Stimulated activated naive B cell treated with anti-CD40 and anti-IgM and Interleukin-4, amounts not matched to agents 10 μg/mL and 1 μg/mL and 100 μg/mL, for 72 hours (primary cell): ENCODE measurements around the gene CD93.

Experiments used
- ATAC-seq, 2 donors: fragments of 150-1000 bp; cut with Tn5 transposase; replicated peaks; 2 replicates each; pipeline ENCODE4 v1.10.0; 2021; ENCODE audit warnings: moderate library complexity in 1 of 2
- DNase-seq: peaks from one replicate; pipeline ENCODE4 v3.0.0; 2021
- H3K27ac Mint-ChIP-seq: one replicate; pipeline ENCODE4 v1.8.0; 2022; ENCODE audit warnings: mild to moderate bottlenecking, mixed read lengths
- H3K27me3 Mint-ChIP-seq, 2 donors: one replicate each; pipeline ENCODE4 v1.8.0; 2022; ENCODE audit warnings: mixed read lengths in 2 of 2
- H3K36me3 Mint-ChIP-seq, 2 donors: one replicate each; pipeline ENCODE4 v1.8.0; 2022; ENCODE audit warnings: mixed read lengths in 2 of 2, mild to moderate bottlenecking in 1 of 2
- H3K4me1 Mint-ChIP-seq, 2 donors: one replicate each; pipeline ENCODE4 v1.8.0; 2022; ENCODE audit warnings: mixed read lengths in 2 of 2, mild to moderate bottlenecking in 1 of 2
- H3K4me3 Mint-ChIP-seq, 2 donors: one replicate each; pipeline ENCODE4 v1.8.0; 2022; ENCODE audit warnings: mild to moderate bottlenecking in 2 of 2, mixed read lengths in 2 of 2, moderate library complexity in 1 of 2
- H3K9me3 Mint-ChIP-seq, 2 donors: one replicate each; pipeline ENCODE4 v1.8.0; 2022; ENCODE audit warnings: mixed read lengths in 2 of 2, mild to moderate bottlenecking in 1 of 2

Gene CD93

GRCh38 chr20:23114448-23115082 lies 28.4 kb upstream of the CD93 start:
- ATAC-seq: no peak
- Mint-ChIP-seq H3K4me3 (no peak overlapping the region), H3K27ac (no peak overlapping the region), H3K4me1 (peaks cover 2 to 18% of the 10 kb centered on the region in 2 donors), H3K9me3 (no peaks in the 10 kb centered on the region), H3K36me3 (no peaks in the 10 kb centered on the region), H3K27me3 (peaks cover 7 to 10% of the 10 kb centered on the region in 2 donors)
- DNase-seq: no peak

- no peak overlapping the region for H3K4me3 Mint-ChIP-seq
- DNase-seq (no peak), ATAC-seq (no peak)
- H3K9me3 Mint-ChIP-seq: no peaks in the 10 kb centered on the region
- no peaks in the 10 kb centered on the region for H3K36me3 Mint-ChIP-seq
- H3K4me1 Mint-ChIP-seq: peaks cover 2 to 13% of the 10 kb centered on the region in 2 donors
- H3K27ac Mint-ChIP-seq: no peak overlapping the region
- peaks cover 6 to 7% of the 10 kb centered on the region in 2 donors for H3K27me3 Mint-ChIP-seq
Observed at GRCh38 chr20:23114018-23114417, 27.9 kb upstream of the CD93 start.

- Mint-ChIP-seq H3K4me1 (peaks cover 0 to 2% of the 10 kb centered on the region in 2 donors), H3K27me3 (peaks cover 5 to 7% of the 10 kb centered on the region in 2 donors), H3K4me3 (no peak overlapping the region), H3K27ac (no peak overlapping the region), H3K36me3 (no peaks in the 10 kb centered on the region), H3K9me3 (no peaks in the 10 kb centered on the region)
- DNase-seq: no peak
- no peak for ATAC-seq
Observed at GRCh38 chr20:23112595-23112994, 26.5 kb upstream of the CD93 start.

- H3K4me3 Mint-ChIP-seq: no peak overlapping the region
- peaks cover 4 to 5% of the 10 kb centered on the region in 2 donors for H3K27me3 Mint-ChIP-seq
- no peak overlapping the region for H3K27ac Mint-ChIP-seq
- H3K36me3 Mint-ChIP-seq: no peaks in the 10 kb centered on the region
- H3K9me3 Mint-ChIP-seq: no peaks in the 10 kb centered on the region
- DNase-seq: no peak
- H3K4me1 Mint-ChIP-seq: peaks cover 0 to 2% of the 10 kb centered on the region in 2 donors
- ATAC-seq: no peak
Observed at GRCh38 chr20:23111944-23112342, 25.8 kb upstream of the CD93 start.

GRCh38 chr20:23111307-23111943 lies 25.3 kb upstream of the CD93 start:
- Mint-ChIP-seq H3K4me3 (no peak overlapping the region), H3K27ac (no peak overlapping the region), H3K9me3 (no peaks in the 10 kb centered on the region), H3K27me3 (peaks cover 4 to 5% of the 10 kb centered on the region in 2 donors), H3K4me1 (peaks cover 0 to 2% of the 10 kb centered on the region in 2 donors), H3K36me3 (no peaks in the 10 kb centered on the region)
- DNase-seq (no peak), ATAC-seq (no peak)

- H3K36me3 Mint-ChIP-seq: no peaks in the 10 kb centered on the region
- H3K4me1 Mint-ChIP-seq: no peaks in the 10 kb centered on the region
- H3K27ac Mint-ChIP-seq: no peak overlapping the region
- ATAC-seq (no peak), DNase-seq (no peak)
- H3K27me3 Mint-ChIP-seq: peaks cover 4 to 5% of the 10 kb centered on the region in 2 donors
- no peaks in the 10 kb centered on the region for H3K9me3 Mint-ChIP-seq
- no peak overlapping the region for H3K4me3 Mint-ChIP-seq
Observed at GRCh38 chr20:23108871-23109270, 22.7 kb upstream of the CD93 start.

- no peaks in the 10 kb centered on the region for H3K36me3 Mint-ChIP-seq
- H3K9me3 Mint-ChIP-seq: no peaks in the 10 kb centered on the region
- no peak overlapping the region for H3K27ac Mint-ChIP-seq
- ATAC-seq (no peak), DNase-seq (no peak)
- peaks cover 4 to 5% of the 10 kb centered on the region in 2 donors for H3K27me3 Mint-ChIP-seq
- no peak overlapping the region for H3K4me3 Mint-ChIP-seq
- H3K4me1 Mint-ChIP-seq: no peaks in the 10 kb centered on the region
Observed at GRCh38 chr20:23107466-23107865, 21.3 kb upstream of the CD93 start.

- no peak overlapping the region for H3K4me3 Mint-ChIP-seq
- H3K4me1 Mint-ChIP-seq: no peaks in the 10 kb centered on the region
- peaks cover 4 to 5% of the 10 kb centered on the region in 2 donors for H3K27me3 Mint-ChIP-seq
- H3K36me3 Mint-ChIP-seq: no peaks in the 10 kb centered on the region
- H3K9me3 Mint-ChIP-seq: no peaks in the 10 kb centered on the region
- ATAC-seq: no peak
- H3K27ac Mint-ChIP-seq: no peak overlapping the region
- no peak for DNase-seq
Observed at GRCh38 chr20:23106271-23106851, 20.2 kb upstream of the CD93 start.

- ATAC-seq (no peak), DNase-seq (no peak)
- H3K9me3 Mint-ChIP-seq: peaks cover 0 to 4% of the 10 kb centered on the region in 2 donors
- H3K36me3 Mint-ChIP-seq: no peaks in the 10 kb centered on the region
- no peak overlapping the region for H3K27ac Mint-ChIP-seq
- H3K4me1 Mint-ChIP-seq: no peaks in the 10 kb centered on the region
- H3K4me3 Mint-ChIP-seq: no peak overlapping the region
- H3K27me3 Mint-ChIP-seq: peaks cover under 1 to 5% of the 10 kb centered on the region in 2 donors
Observed at GRCh38 chr20:23105193-23105592, 19.1 kb upstream of the CD93 start.

GRCh38 chr20:23103284-23104018 lies 17.3 kb upstream of the CD93 start:
- H3K27me3 Mint-ChIP-seq: peaks cover 0 to under 1% of the 10 kb centered on the region in 2 donors
- no peak overlapping the region for H3K27ac Mint-ChIP-seq
- H3K4me1 Mint-ChIP-seq: no peaks in the 10 kb centered on the region
- DNase-seq (no peak), ATAC-seq (no peak)
- no peaks in the 10 kb centered on the region for H3K36me3 Mint-ChIP-seq
- no peak overlapping the region for H3K4me3 Mint-ChIP-seq
- H3K9me3 Mint-ChIP-seq: peaks cover 0 to 4% of the 10 kb centered on the region in 2 donors

- H3K36me3 Mint-ChIP-seq: no peaks in the 10 kb centered on the region
- DNase-seq (no peak), ATAC-seq (no peak)
- no peak overlapping the region for H3K27ac Mint-ChIP-seq
- H3K4me1 Mint-ChIP-seq: peaks cover 6 to 7% of the 10 kb centered on the region in 2 donors
- H3K4me3 Mint-ChIP-seq: no peak overlapping the region
- peaks cover 0 to 7% of the 10 kb centered on the region in 2 donors for H3K27me3 Mint-ChIP-seq
- peaks cover 0 to 4% of the 10 kb centered on the region in 2 donors for H3K9me3 Mint-ChIP-seq
Observed at GRCh38 chr20:23101696-23102406, 15.7 kb upstream of the CD93 start.

- Mint-ChIP-seq H3K4me3 (no peak overlapping the region), H3K36me3 (no peaks in the 10 kb centered on the region), H3K9me3 (peaks cover 0 to 4% of the 10 kb centered on the region in 2 donors), H3K4me1 (peaks cover 6 to 7% of the 10 kb centered on the region in 2 donors), H3K27ac (no peak overlapping the region), H3K27me3 (peaks cover 0 to 7% of the 10 kb centered on the region in 2 donors)
- DNase-seq (no peak), ATAC-seq (no peak)
Observed at GRCh38 chr20:23100720-23101107, 14.6 kb upstream of the CD93 start.

- Mint-ChIP-seq H3K4me1 (peaks cover 6 to 7% of the 10 kb centered on the region in 2 donors), H3K36me3 (no peaks in the 10 kb centered on the region), H3K9me3 (peaks cover 0 to 4% of the 10 kb centered on the region in 2 donors), H3K27me3 (peaks cover 0 to 7% of the 10 kb centered on the region in 2 donors), H3K4me3 (no peak overlapping the region), H3K27ac (no peak overlapping the region)
- no peak for ATAC-seq
- DNase-seq: no peak
Observed at GRCh38 chr20:23099791-23100719, 13.9 kb upstream of the CD93 start.
